HG02852 (cell line): ENCODE data around the gene CDY1B.
"Not testable (repeated sequence)": the region's sequence is repeated elsewhere in the genome, so short reads cannot be mapped to it uniquely, and the experiment has no call there.

Experiments used
- ATAC-seq: cut with Tn5 transposase; IDR thresholded peaks from one replicate; pipeline ENCODE4 v1.9.1; 2021; ENCODE audit warnings: mild to moderate bottlenecking, moderate library complexity; ENCODE audit not compliant: unreplicated experiment

The CDY1B gene, protein sequence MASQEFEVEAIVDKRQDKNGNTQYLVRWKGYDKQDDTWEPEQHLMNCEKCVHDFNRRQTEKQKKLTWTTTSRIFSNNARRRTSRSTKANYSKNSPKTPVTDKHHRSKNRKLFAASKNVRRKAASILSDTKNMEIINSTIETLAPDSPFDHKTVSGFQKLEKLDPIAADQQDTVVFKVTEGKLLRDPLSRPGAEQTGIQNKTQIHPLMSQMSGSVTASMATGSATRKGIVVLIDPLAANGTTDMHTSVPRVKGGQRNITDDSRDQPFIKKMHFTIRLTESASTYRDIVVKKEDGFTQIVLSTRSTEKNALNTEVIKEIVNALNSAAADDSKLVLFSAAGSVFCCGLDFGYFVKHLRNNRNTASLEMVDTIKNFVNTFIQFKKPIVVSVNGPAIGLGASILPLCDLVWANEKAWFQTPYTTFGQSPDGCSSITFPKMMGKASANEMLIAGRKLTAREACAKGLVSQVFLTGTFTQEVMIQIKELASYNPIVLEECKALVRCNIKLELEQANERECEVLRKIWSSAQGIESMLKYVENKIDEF

DNA sequence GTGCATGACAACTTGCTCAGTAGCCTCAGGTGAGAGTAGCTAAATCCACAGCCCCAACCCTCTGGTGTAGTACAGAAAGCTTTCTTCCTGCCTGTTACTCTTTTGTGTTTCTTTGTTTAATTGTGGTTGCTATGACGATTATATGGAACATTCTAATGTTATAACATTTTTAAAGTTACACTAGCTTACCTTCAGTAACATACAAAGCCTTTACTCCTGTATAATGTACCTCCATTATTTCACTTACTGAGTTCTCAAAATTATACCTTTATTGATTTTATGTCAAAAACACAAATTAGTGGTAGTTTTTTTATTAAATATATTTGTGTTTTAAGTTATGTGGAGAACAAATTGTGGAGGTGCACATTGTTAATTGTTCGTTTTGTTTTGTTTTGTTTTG lies at the start of gene CDY1B:
Gene CDY1B (minus strand): TSS at position 101 of the 400 bp plus-strand sequence. CDS start 331 bp downstream, outside the sequence.
- ATAC-seq = not testable (repeated sequence)

DNA sequence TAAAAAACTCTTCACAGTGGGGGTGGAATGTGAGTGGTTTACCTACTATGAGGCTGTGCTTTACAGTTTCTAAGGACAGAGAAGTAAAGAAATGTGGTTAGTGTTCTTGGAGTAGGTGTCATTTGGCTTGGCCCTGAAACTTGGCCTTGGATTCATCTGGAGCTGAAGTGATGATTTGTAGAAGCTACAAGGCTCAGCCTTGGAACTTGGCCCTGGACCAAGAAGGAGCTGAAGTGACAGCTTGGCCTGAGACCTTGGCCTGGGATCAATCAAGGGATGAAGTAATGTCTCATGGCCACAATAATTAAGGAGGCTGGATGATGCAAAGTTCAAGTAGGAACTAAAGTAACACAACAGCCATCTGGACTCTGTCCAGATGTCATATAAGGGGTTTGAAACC lies 1.7 kb upstream of the CDY1B start:
- ATAC-seq = not testable (repeated sequence)

DNA sequence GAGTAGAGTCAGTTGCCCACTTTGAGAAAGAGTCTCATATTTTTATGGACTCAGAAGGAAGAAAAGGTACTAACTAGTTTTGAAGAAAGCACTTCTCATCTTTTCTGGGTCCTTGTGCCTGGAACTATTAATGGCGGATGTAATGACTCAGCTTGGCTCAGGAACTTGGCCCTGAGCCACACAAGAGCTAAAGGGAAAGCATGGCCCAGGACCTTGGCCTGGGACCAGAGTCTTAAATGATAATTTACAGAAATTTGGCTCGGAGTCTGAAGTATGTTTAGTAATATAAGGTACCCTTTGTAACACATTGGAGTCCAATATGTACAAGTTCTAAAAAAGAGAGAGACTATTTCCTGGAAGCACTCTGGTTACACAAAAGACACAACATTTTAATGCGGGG lies 4.6 kb downstream of the CDY1B start:
- ATAC-seq = not testable (repeated sequence)

DNA sequence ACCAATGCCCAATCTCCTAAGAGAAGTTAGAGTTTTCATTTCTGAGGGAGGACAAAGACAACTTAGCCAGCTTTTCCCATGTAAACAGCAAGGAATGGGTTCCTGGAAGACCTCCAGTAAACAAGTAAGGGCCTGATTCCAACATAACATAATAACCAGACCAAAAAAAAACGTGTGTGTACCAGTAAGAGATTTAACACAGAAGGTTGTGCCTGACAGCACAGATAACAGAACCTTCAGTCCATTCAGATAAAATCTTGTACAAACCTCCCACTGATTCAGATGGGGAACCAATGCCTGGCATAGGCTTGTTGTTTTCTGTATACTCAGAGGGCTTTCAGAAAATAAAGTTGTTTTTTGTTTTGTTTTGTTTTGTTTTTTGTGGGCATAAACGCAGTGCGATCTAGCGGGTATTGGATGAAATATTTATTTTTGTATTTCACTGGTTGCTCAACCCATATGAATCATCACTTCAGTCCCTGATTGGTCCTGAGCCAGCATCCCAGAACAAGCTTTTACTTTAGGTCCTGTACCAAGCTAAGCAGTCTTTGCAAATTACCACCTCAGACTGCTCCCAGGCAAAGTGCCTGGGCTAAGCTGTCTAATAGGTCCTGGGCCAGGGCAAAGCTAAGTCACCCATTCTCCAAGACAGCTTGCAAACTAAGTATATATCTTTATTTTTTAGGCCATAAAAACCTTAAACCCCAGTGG lies 8.7 kb downstream of the CDY1B start:
- ATAC-seq = not testable (repeated sequence)

DNA sequence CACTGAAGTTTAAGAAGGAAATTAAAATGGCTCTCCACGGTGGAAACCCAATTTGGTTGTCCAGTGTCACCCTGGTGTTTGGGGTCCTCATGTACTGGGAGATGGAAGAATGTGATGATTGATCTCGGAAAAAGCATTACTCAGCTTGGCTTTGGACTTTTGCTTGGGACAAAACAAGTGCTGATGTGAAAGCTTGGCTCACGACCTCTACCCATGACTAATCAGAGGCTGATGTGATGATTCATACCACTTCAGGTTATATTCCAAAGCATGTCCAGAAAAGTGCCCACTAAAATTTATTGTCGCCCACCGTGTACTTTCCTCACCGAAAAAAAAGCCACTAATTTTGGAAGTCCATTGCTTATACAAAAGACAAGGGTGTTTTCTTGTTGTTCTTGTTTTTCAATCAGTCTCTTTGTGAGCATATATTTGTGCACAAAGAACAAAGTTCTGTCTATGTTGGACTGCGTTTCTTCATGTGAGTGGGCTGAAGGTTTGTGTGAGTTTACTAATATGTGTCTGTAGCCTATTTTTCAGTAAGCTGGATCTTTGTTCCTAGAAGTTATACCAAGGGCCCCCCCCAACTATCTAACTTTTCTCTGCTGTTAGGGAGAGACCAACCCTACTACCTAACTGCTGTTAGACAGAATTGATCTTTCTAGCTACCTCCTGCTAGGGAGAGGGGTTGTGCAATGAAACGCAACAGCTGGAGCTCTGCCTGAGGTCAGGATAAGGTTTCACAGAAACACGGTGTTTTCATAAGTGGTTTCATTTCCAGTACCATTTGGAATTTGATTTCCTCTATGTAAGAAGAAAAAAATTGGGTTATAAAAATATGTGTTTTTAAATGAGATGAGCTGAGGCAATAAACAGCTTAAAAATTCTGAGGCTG lies 21.4 kb downstream of the CDY1B start:
- ATAC-seq = not testable (repeated sequence)
